A673 (cell line): ENCODE results near the gene GRIFIN.

ENCODE experiments used
- EZH2 ChIP-seq: fragments of 200-600 bp; sonication (generic); IDR thresholded peaks from 2 replicates; pipeline ENCODE4 v1.6.1; 2017; ENCODE audit warnings: borderline replicate concordance, low read depth, mild to moderate bottlenecking, mixed read lengths, antibody characterized with exemption, low read length; ENCODE audit not compliant: poor library complexity, severe bottlenecking
- TF ChIP-seq, protein P1 (sequence below): fragments of 300-800, 200-600 bp; sonication (generic); conservative IDR thresholded peaks from 2 replicates; pipeline ENCODE4 v1.5.1; 2017; ENCODE audit warnings: low read depth, mild to moderate bottlenecking, antibody characterized with exemption, low read length, moderate library complexity, mixed read lengths

DNA sequence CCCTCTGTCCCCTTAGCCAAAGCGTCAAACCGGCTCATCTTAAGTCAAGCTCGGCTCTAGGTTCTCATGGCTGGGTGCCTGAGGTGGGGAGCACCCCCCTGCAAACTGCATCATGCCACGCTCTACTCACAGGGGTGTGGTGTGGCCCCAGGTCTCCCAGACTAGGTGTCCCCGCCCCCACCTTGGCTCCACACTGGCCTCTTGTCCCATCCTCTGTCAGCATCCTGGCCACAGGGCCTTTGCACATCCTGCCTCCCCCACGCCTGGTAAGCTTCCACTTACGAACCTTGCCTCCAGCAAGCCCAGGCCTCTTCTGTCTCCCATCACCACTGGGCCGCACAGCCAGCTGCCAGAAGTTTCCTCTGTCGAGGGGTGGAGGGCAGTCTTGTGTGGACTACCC is 20.2 kb upstream of the GRIFIN start:
- TF ChIP-seq, protein P1, sequence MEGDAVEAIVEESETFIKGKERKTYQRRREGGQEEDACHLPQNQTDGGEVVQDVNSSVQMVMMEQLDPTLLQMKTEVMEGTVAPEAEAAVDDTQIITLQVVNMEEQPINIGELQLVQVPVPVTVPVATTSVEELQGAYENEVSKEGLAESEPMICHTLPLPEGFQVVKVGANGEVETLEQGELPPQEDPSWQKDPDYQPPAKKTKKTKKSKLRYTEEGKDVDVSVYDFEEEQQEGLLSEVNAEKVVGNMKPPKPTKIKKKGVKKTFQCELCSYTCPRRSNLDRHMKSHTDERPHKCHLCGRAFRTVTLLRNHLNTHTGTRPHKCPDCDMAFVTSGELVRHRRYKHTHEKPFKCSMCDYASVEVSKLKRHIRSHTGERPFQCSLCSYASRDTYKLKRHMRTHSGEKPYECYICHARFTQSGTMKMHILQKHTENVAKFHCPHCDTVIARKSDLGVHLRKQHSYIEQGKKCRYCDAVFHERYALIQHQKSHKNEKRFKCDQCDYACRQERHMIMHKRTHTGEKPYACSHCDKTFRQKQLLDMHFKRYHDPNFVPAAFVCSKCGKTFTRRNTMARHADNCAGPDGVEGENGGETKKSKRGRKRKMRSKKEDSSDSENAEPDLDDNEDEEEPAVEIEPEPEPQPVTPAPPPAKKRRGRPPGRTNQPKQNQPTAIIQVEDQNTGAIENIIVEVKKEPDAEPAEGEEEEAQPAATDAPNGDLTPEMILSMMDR: no peak
- no peak for TF ChIP-seq EZH2
